IMR-90 (cell line): ENCODE measurements around the gene USP47. TPM values are rescaled to one million over a fixed set of nuclear protein-coding genes. Genes with fewer than 3 reads are reported as not detected.

Experiments
- ATAC-seq: fragments of 200-7000 bp; cut with Tn5 transposase; 2 replicates; pipeline ENCODE4 v1.9.1; 2020; ENCODE audit warnings: low read depth, mild to moderate bottlenecking, moderate library complexity
- BruUV-seq: library from RNA; stranded (reverse); fragments of 400-500 nt; replicated peaks from 2 replicates; lab custom pipeline; 2021; lab: Mats Ljungman, UMichigan
- CTCF ChIA-PET: fragments of 300-600 bp; formaldehyde crosslinking; extraction: SDS; loops from one replicate; lab custom pipeline; 2021; ENCODE audit warnings: antibody characterized with exemption; lab: Yijun Ruan, JAX
- POLR2A ChIA-PET: fragments of 300-600 bp; sonication (Branson Sonifier 250); formaldehyde crosslinking; loops from one replicate; lab custom pipeline; 2022; ENCODE audit warnings: antibody characterized with exemption; ENCODE audit not compliant: unreplicated experiment; lab: Charles Lee
- DNase-seq: peaks from one replicate; pipeline ENCODE4 v3.0.0; 2013
- H2AFZ ChIP-seq: replicated peaks from 2 replicates; pipeline ENCODE3; 2013; ENCODE audit warnings: low read length, mild to moderate bottlenecking; ENCODE audit not compliant: poor library complexity
- H2AK5ac ChIP-seq: 2 replicates; pipeline ENCODE4 v1.6.1; 2013; ENCODE audit warnings: low read depth, low read length, inconsistent platforms
- H2AK9ac ChIP-seq: replicated peaks from 2 replicates; pipeline ENCODE3; 2013; ENCODE audit warnings: mild to moderate bottlenecking, low read depth, low read length, moderate library complexity; ENCODE audit not compliant: poor library complexity
- H2BK120ac ChIP-seq: 2 replicates; pipeline ENCODE4 v1.6.1; 2013; ENCODE audit warnings: low read depth, low read length, inconsistent platforms
- H2BK15ac ChIP-seq: 3 replicates; pipeline ENCODE4 v1.6.1; 2013; ENCODE audit warnings: low read depth, low read length, inconsistent platforms
- H2BK20ac ChIP-seq: 2 replicates; pipeline ENCODE4 v1.6.1; 2013; ENCODE audit warnings: low read depth, mild to moderate bottlenecking, inconsistent platforms, low read length, moderate library complexity
- H2BK5ac ChIP-seq: 2 replicates; pipeline ENCODE4 v1.6.1; 2013; ENCODE audit warnings: mild to moderate bottlenecking, low read depth, low read length, inconsistent platforms; ENCODE audit not compliant: poor library complexity, severe bottlenecking
- H3K14ac ChIP-seq: replicated peaks from 2 replicates; pipeline ENCODE4 v1.6.1; 2013; ENCODE audit warnings: low read depth, low read length, inconsistent platforms
- H3K18ac ChIP-seq: 2 replicates; pipeline ENCODE4 v1.6.1; 2013; ENCODE audit warnings: low read depth, low read length, control low read depth
- H3K23ac ChIP-seq: 2 replicates; pipeline ENCODE4 v1.6.1; 2013; ENCODE audit warnings: low read depth, low read length, inconsistent platforms
- H3K27ac ChIP-seq: 2 replicates; pipeline ENCODE4 v1.5.1; 2013; ENCODE audit warnings: mild to moderate bottlenecking, control low read depth, low read length; ENCODE audit not compliant: insufficient read depth
- H3K27me3 ChIP-seq: 2 replicates; pipeline ENCODE4 v1.6.1; 2013; ENCODE audit warnings: low read length; ENCODE audit not compliant: control insufficient read depth, insufficient read depth
- H3K36me3 ChIP-seq: 2 replicates; pipeline ENCODE4 v1.6.1; 2013; ENCODE audit warnings: low read length, mixed read lengths; ENCODE audit not compliant: control insufficient read depth, insufficient read depth
- H3K4ac ChIP-seq: 2 replicates; pipeline ENCODE4 v1.6.1; 2013; ENCODE audit warnings: low read depth, low read length, inconsistent platforms
- H3K4me1 ChIP-seq: 2 replicates; pipeline ENCODE4 v1.6.1; 2013; ENCODE audit warnings: low read length, mixed read lengths; ENCODE audit not compliant: control insufficient read depth, insufficient read depth
- H3K4me2 ChIP-seq: 2 replicates; pipeline ENCODE4 v1.6.1; 2013; ENCODE audit warnings: low read depth, mild to moderate bottlenecking, control low read depth, low read length, moderate library complexity
- H3K4me3 ChIP-seq: 2 replicates; pipeline ENCODE4 v1.5.1; 2013; ENCODE audit warnings: low read depth, mild to moderate bottlenecking, control low read depth, low read length, moderate library complexity; ENCODE audit not compliant: insufficient read depth
- H3K56ac ChIP-seq: 2 replicates; pipeline ENCODE4 v1.6.1; 2013; ENCODE audit warnings: low read length, inconsistent platforms; ENCODE audit not compliant: insufficient read depth; ENCODE audit errors: extremely low read depth
- H3K79me1 ChIP-seq, 2 experiments: 2 replicates each; pipeline ENCODE4 v1.6.1; 2013; ENCODE audit warnings: low read length in 2 of 2, inconsistent platforms in 1 of 2, low read depth in 1 of 2
- H3K9ac ChIP-seq: 2 replicates; pipeline ENCODE4 v1.6.1; 2013; ENCODE audit warnings: low read depth, low read length, control low read depth
- H3K9me1 ChIP-seq: 2 replicates; pipeline ENCODE4 v1.6.1; 2013; ENCODE audit warnings: low read length, inconsistent platforms; ENCODE audit not compliant: insufficient read depth
- H3K9me3 ChIP-seq: 2 replicates; pipeline ENCODE4 v1.6.1; 2013; ENCODE audit warnings: low read length; ENCODE audit not compliant: control insufficient read depth, insufficient read depth
- H4K20me1 ChIP-seq: 2 replicates; pipeline ENCODE4 v1.6.1; 2013; ENCODE audit warnings: low read length, inconsistent platforms; ENCODE audit not compliant: insufficient read depth
- H4K5ac ChIP-seq: 2 replicates; pipeline ENCODE4 v1.6.1; 2013; ENCODE audit warnings: mild to moderate bottlenecking, low read depth, low read length, control low read depth
- H4K8ac ChIP-seq, 2 experiments: 2 replicates each; pipeline ENCODE4 v1.6.1; 2013; ENCODE audit warnings: low read depth in 2 of 2, low read length in 2 of 2, control low read depth in 1 of 2, inconsistent platforms in 1 of 2
- H4K91ac ChIP-seq: 2 replicates; pipeline ENCODE4 v1.6.1; 2013; ENCODE audit warnings: low read depth, low read length, inconsistent platforms; ENCODE audit not compliant: insufficient read depth
- MXI1 ChIP-seq: IDR thresholded peaks from 2 replicates; pipeline ENCODE4 v1.6.1; 2012; ENCODE audit warnings: low read depth, mild to moderate bottlenecking, low read length, moderate library complexity, borderline replicate concordance
- RFX5 ChIP-seq: IDR thresholded peaks from 2 replicates; pipeline ENCODE4 v1.8.0; 2012; ENCODE audit warnings: low read depth, mild to moderate bottlenecking, low read length, moderate library complexity
- WGBS, 2 experiments: methylation state at CpG; one replicate each; pipeline versions ENCODE4 v1.1.5 to v1.1.7; 2013; ENCODE audit warnings: missing lambda C conversion rate in 2 of 2; ENCODE audit not compliant: insufficient read length in 1 of 2; ENCODE audit errors: extremely low coverage in 2 of 2; 5-methylcytosine and 5-hydroxymethylcytosine counted together
- dilution Hi-C: fragments of 300-500 bp; cut with HindIII; formaldehyde crosslinking; loops from one replicate; pipeline ENCODE4 v1.14.3; 2018; ENCODE audit warnings: low sequenced_read_pairs; ENCODE audit not compliant: unreplicated experiment
- in situ Hi-C: fragments of 300-500 bp; cut with MboI; formaldehyde crosslinking; loops from 3 replicates; pipeline ENCODE4 v1.14.3; 2019; ENCODE audit warnings: low sequenced_read_pairs, inconsistent platforms, mixed read lengths
- intact Hi-C: fragments of 100-400 bp; cut with micrococcal nuclease; formaldehyde crosslinking; loops from 2 replicates; pipeline ENCODE4 v1.10.0; 2022
- polyA plus RNA-seq, 3 experiments: library from polyadenylated mRNA; depleted of rRNA; stranded (reverse); fragments of >200 nt; gene quantifications; 2 replicates each; pipeline ENCODE4 v1.2.3, GENCODE V29; 2012; ENCODE audit warnings: low replicate concordance in 1 of 3
- total RNA-seq: library from RNA; depleted of rRNA; stranded (reverse); fragments of >200 nt; gene quantifications from 2 replicates; pipeline ENCODE4 v1.2.3, GENCODE V29; 2012

The USP47 gene
- total and polyA plus RNA-seq, 2 of the 4 experiments (the other 2 are of a cell fraction), result 15.0 to 110 TPM

DNA sequence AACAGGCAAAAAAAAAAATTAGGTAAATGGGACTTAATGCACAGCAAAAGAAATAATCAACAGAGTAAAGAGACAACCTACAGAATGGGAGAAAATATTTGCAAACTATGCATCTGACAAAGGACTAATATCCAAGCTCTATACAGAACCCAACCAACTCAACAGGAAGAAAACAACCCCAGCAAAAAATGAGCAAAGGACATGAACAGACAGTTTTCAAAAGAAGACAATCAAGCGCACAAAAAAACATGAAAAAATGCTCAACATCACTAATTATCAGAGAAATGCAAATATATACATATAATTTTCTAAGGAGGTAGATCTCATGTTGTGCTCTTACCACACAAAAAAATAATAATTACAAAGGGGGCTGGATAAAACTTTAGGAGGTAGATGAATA, 36.5 kb upstream of the USP47 start (continued):
- no peak for TF ChIP-seq RFX5

GRCh38 chr11:11806074-11806473, 35.7 kb upstream of the USP47 start:
- intact Hi-C loops, result no loop called here
- H3K4me1 ChIP-seq, result peaks cover 7% of the 10 kb centered on the region
- POLR2A ChIA-PET, result no interaction called here

More at GRCh38 chr11:11806074-11806473, 35.7 kb upstream of the USP47 start:
- Histone ChIP-seq H3K27ac (no peak overlapping the region), H3K23ac (no peak overlapping the region), H2AK5ac (no peak overlapping the region), H4K91ac (no peak overlapping the region; the same call in 1 of the 2 replicates), H2AK9ac (no peak overlapping the region), H3K18ac (no peak overlapping the region), H3K9me3 (no peaks in the 10 kb centered on the region), H2BK20ac (no peak overlapping the region), H4K8ac (no peak overlapping the region), H3K4me3 (no peak overlapping the region), H3K4ac (no peak overlapping the region), H3K79me1 (no peaks in the 10 kb centered on the region), H3K9ac (no peak overlapping the region), H4K20me1 (no peaks in the 10 kb centered on the region), H3K27me3 (no peaks in the 10 kb centered on the region), H2BK5ac (no peak overlapping the region), H3K4me2 (no peak overlapping the region), H2AFZ (no peak overlapping the region), H2BK15ac (peak overlapping the region; percentile 23; the same call in 1 of the 3 replicates), H3K56ac (no peak overlapping the region), H3K14ac (no peak overlapping the region), H4K5ac (no peak overlapping the region), H3K36me3 (no peaks in the 10 kb centered on the region), H2BK120ac (no peak overlapping the region), H3K9me1 (peaks cover 5% of the 10 kb centered on the region; the same call in 1 of the 2 replicates)
- CTCF ChIA-PET, result no interaction called here
- DNase-seq (no peak), ATAC-seq (no peak)
- in situ Hi-C loops (no loop called here), dilution Hi-C loops (no loop called here)
- BruUV-seq, result no TSS peak
- WGBS, 2 experiments, result no CpG with 5 or more reads among the region's 3 CpGs
- TF ChIP-seq MXI1, result no peak
